Lower leg skin (tissue), 4 donors: ENCODE data around the gene CT45A2. TPM values are rescaled to one million over a fixed set of nuclear protein-coding genes. Genes with fewer than 3 reads are reported as not detected.
"Not testable (repeated sequence)": the region's sequence is repeated elsewhere in the genome, so short reads cannot be mapped to it uniquely, and the experiment has no call there.

ENCODE experiments used
- DNase-seq, 2 donors: peaks; one replicate each; pipeline ENCODE4 v3.0.0-alpha.2; 2019; ENCODE audit warnings: low spot score in 2 of 2
- H3K4me3 ChIP-seq: fragments of 200-600 bp; sonication (generic); 2 replicates; pipeline ENCODE4 v1.5.1; 2017; ENCODE audit warnings: mild to moderate bottlenecking, low read depth; ENCODE audit not compliant: poor library complexity, severe bottlenecking
- WGBS, 2 donors: methylation state at CpG; one replicate each; pipeline ENCODE4 v1.1.5; 2018; 5-methylcytosine and 5-hydroxymethylcytosine counted together
- intact Hi-C: fragments of 100-400 bp; cut with DNase I; formaldehyde crosslinking; loops from one replicate; pipeline ENCODE4 v1.15.0; 2023; ENCODE audit warnings: low total_unique reads
- total RNA-seq, 4 donors: library from RNA; depleted of rRNA; stranded (reverse); fragments of >200 nt; gene quantifications; one replicate each; pipeline ENCODE4 v1.1.0, GENCODE V29; 2016

Gene CT45A2
- not detected for total RNA-seq

GRCh38 chrX:135819912-135820311, at the start of gene CT45A2:
Gene CT45A2 (minus strand): TSS chrX:135820012. CDS start chrX:135816265, 3,747 bp downstream.
- H3K4me3 ChIP-seq, intact Hi-C loops: not testable (repeated sequence)

GRCh38 chrX:135854438-135854837, 34.6 kb upstream of the CT45A2 start, which contains the start of gene CT45A8:
Gene CT45A8 (minus strand): TSS chrX:135854538. CDS start chrX:135850783, 3,755 bp downstream.
- H3K4me3 ChIP-seq, DNase-seq, intact Hi-C loops: not testable (repeated sequence)
- no CpG with 5 or more reads among the region's 17 CpGs for WGBS, 2 donors

More at GRCh38 chrX:135819912-135820311, at the start of gene CT45A2:
- DNase-seq = not testable (repeated sequence)
- WGBS, 2 donors = no CpG with 5 or more reads among the region's 17 CpGs

GRCh38 chrX:135837180-135837579, 17.4 kb upstream of the CT45A2 start, which contains the start of gene CT45A7:
Gene CT45A7 (minus strand): TSS chrX:135837280. CDS start chrX:135833533, 3,747 bp downstream.
- H3K4me3 ChIP-seq, DNase-seq, intact Hi-C loops: not testable (repeated sequence)
- no CpG with 5 or more reads among the region's 17 CpGs for WGBS, 2 donors

GRCh38 chrX:135802687-135803086, 17.1 kb downstream of the CT45A2 start, which contains the start of gene CT45A6:
Gene CT45A6 (minus strand): TSS chrX:135802787. CDS start chrX:135798993, 3,794 bp downstream.
- WGBS, 2 donors = no CpG with 5 or more reads among the region's 16 CpGs
- intact Hi-C loops, DNase-seq: not testable (repeated sequence)

GRCh38 chrX:135785403-135785802, 34.4 kb downstream of the CT45A2 start, which contains the start of gene CT45A5:
Gene CT45A5 (minus strand): TSS chrX:135785503. CDS start chrX:135781729, 3,774 bp downstream.
- H3K4me3 ChIP-seq, DNase-seq, intact Hi-C loops: not testable (repeated sequence)
- no CpG with 5 or more reads among the region's 16 CpGs for WGBS, 2 donors

More at GRCh38 chrX:135802687-135803086, 17.1 kb downstream of the CT45A2 start, which contains the start of gene CT45A6:
- not testable (repeated sequence) for H3K4me3 ChIP-seq

- DNase-seq, H3K4me3 ChIP-seq, intact Hi-C loops: not testable (repeated sequence)
- no CpG with 5 or more reads among the region's 17 CpGs for WGBS, 2 donors
Observed at GRCh38 chrX:135768091-135768490, 51.7 kb downstream of the CT45A2 start, which contains the start of gene CT45A3. Gene CT45A3 (minus strand): TSS chrX:135768191. CDS start chrX:135764444, 3,747 bp downstream.

Other genes with a start within 250 kb of the CT45A2 start
- not detected for gene CT45A1, start 106.4 kb downstream of the CT45A2 start, total RNA-seq
- not detected for gene CT45A3, start 51.8 kb downstream of the CT45A2 start, total RNA-seq
- not detected for gene CT45A5, start 34.5 kb downstream of the CT45A2 start, total RNA-seq
- gene CT45A6, start 17.2 kb downstream of the CT45A2 start, total RNA-seq = not detected
- not detected for gene CT45A7, start 17.3 kb upstream of the CT45A2 start, total RNA-seq
- gene CT45A8, start 34.5 kb upstream of the CT45A2 start, total RNA-seq = not detected
- gene CT45A9, start 51.8 kb upstream of the CT45A2 start, total RNA-seq = not detected
- not detected for gene CT45A10, start 73.4 kb upstream of the CT45A2 start, total RNA-seq
- not detected for gene SAGE1, start 73.7 kb upstream of the CT45A2 start, total RNA-seq
- 10 to 100 TPM; 17.3 to 25.3 (median 21.2) TPM for gene MMGT1, start 154.0 kb upstream of the CT45A2 start, total RNA-seq
- gene SLC9A6, start 165.4 kb upstream of the CT45A2 start, total RNA-seq = 10 to 100 TPM; 11.6 to 18.1 (median 17.2) TPM